Measurements from ENCODE around the gene HMGCL.
A peak's percentile ranks its signal among the peaks of the same experiment; 100 is the strongest.

HMGCL gene

DNA sequence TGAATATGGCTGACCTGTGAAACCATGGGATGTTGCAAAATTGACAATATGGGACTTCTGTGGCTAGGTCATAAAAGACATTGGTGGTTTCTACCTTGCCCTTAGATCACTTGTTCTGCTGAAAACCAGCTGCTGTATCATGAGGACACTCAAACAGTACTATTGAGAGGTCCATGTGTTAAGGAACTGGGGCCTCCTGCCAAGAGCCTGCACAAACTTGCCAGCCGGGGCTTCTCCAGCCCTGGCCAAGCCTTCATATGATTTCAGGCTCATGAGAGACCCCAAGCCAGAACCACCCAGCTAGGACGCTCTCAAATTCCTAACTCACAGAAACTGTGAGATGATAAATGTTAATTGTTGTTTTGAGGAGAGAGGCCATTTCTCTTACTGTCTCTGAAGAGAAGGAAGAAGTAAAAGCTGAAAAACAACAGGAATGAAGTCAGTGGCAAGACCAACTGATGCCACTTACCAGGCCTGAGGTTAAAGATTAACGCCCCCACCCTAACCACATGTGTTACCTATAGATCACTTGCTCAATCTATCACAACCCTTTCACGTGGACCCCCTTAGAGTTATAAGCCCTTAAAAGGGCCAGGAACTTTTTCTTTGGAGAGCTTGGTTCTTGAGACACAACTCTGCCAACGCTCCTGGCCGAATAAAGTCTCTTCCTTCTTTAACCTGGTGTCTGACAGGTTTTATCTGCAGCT, 50.9 kb downstream of the HMGCL start:
- no peak for DNase-seq (ENCODE audit: low read depth)

DNA sequence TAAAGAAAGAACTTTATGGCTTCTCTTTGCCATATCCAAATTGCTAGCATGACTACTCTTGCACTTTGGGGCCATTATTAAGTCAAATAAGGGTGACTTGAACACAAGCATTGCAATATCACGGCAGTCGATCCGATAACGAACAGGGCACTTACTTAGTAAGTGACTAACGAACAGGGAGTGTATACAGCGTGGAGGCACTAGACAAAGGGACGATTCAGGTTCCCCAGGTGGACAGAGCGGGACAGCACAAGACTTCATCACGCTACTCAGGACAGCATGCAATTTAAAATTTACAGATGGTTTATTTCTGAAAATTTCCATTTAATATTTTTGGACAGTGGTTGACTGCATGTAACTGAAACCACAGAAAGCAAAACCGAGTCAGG, 52.4 kb downstream of the HMGCL start:
- DNase-seq (ENCODE audit: low read depth): no peak

DNA sequence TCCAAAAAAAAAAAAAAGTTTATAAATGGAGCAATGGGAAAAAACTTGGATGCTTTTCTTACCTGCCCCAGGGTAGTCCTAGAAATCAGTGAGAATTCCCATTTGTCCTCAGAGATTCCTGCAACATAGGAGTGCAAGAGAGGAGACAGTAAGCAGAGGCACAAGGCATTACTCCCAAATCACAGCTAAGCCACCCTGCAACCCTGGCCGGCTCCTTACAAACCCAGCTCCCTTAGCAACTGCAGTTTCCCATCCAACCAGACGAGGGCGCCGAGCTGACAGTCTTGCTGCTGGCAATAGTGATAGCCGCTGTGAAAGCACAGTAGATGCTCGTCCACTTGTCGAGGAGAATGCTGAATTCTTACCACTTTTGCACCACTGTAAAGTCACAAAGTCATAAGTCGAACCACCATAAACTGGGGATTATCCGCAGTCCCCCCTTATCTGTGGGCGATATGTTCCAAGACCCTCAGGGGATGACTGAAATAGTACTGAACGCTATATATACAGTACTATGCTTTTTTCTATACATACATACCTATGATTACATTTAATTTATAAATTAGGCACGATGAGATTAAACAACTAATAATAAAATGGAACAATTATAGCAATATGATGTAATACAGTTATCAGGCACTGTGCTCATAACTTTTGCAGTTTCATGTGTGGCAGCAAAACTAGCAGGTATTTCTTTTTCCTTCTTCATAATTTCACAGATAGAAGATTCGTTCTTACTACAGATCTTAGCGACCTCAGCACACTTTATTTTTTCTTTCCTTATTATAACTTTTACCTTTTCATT, 53.0 kb downstream of the HMGCL start:
- peak; percentile 80 for DNase-seq (ENCODE audit: low read depth)

DNA sequence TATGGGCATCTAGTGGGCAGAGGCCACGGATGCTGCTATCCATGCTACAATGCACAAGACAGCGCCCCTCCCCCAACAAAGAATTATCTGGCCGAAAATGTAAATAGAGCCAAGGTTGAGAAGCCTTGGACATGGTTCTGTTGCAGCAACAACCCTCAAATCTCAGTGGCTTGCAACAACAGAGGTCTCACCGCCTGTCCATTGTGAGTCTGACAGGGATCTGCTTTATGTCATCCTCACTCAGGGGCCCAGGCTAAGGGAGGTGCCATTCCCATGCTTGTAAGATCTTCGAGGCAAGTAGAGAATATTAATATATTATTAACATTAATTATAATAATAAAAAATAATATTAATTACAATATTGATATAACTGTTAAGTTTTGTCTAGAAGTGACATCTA, 56.5 kb downstream of the HMGCL start:
- no peak for DNase-seq (ENCODE audit: low read depth)

DNA sequence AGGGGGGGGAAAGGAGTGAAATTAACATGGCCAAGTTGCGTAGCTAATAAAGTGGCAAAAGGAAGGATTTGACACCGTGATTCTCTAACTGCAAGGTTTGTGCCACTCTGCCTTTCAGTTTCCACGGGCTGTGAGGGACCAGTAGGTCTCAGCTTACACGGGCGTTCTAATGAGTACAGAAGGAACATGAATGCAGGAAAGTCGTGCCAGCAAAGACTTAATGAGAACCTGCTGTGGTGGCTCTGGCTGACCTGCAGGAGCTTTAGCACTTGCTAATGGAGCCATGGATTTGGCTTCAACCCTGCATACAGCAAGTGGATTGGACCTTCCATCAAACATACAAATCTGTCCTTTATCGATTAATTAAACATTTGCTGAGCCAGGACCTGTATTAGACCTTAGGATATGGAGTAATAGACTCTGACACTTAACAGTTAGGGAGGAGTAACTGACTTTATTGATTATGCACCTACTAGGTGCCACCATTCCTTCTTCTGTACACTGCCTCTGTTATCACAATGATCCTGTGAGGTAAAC, 62.1 kb downstream of the HMGCL start:
- DNase-seq (ENCODE audit: low read depth): no peak

DNA sequence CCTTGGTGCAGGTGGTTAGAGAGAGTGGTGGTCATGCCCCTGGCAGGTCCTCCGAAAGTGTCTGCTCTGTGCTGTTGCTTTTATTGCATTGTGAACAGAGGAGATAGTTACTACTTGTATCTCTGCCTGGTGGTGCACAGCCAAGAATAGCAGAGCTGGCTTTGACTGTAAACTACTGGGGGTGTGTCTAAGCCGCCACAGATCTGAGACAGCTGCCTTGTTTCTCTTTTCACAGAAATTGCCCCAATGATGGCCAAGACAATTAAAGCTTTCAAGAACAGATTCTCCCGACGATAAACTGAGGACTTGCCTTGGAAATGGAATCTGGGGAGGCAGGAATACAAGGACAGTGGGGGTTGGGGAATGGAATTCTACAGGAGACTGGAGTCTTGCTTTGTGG, 66.0 kb downstream of the HMGCL start:
- DNase-seq (ENCODE audit: low read depth): no peak

DNA sequence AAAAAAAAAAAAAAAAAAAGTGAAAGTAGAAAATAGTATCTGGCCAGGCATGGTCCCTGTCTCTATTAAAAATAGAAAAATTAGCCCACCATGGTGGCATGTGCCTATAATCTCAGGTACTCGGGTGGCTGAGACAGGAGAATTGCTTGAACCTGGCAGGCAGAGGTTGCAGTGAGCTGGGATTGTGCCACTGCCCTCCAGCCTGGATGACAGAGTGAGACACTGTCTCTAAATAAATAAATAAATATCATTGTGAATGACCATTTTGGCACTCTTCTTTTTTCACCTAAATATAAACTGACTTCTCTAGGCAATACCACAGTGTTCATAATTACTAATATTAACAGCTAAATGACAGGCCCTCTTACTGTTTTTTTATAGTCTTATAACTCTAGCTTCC, 67.4 kb downstream of the HMGCL start:
- DNase-seq (ENCODE audit: low read depth): no peak

DNA sequence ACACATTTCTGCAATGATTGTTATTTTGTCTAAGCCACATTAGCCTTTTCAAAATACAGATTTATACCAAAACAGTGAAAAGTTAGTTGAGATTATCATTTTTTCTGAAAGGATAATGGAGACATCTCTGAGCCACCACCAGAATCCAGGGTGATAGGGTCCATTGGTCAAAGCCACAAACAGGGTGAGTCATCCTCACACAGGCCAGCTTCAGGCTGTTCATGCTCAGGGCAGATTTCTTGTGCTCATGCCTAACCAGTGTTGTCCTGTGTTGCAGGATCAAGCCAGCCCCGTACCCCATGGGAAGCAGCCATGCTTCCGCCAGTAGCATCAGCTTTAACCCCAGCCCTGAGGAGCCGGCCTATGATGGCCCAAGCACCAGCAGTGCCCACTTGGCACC, 68.6 kb downstream of the HMGCL start:
- DNase-seq (ENCODE audit: low read depth): no peak

DNA sequence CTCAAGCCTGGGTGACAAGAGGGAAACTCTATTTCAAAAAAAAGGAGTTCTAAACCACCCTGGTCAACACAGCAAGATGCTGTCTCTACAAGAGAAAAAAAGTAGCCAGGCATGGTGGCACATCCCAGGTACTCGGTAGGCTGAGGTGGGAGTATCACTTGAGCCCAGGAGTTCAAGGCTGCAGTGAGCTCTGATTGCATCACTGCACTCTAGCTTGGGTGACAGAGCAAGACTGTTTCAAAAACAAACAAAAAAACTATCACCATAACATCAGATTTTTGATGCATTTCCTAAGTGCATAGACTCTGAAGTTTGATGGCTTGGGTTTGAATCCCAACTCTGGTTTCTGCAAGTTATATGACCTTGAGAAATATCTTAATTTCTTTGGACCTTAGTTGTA, 72.3 kb downstream of the HMGCL start:
- no peak for DNase-seq (ENCODE audit: low read depth)

All from CMK (cell line).